Stimulated activated CD8-positive, alpha-beta memory T cell treated with anti-CD3 and anti-CD28 coated beads, Interleukin-15, amount 100 ng/mL, for 48 hours (primary cell): Measurements from ENCODE around the gene UQCC3.
A peak's percentile ranks its signal among the peaks of the same experiment; 100 is the strongest.
"Not testable (repeated sequence)": the region's sequence is repeated elsewhere in the genome, so short reads cannot be mapped to it uniquely, and the experiment has no call there.

Experiments used
- DNase-seq, 2 donors: peaks; one replicate each; pipeline ENCODE4 v3.0.0-alpha.2; 2020; ENCODE audit warnings: low read depth in 2 of 2

The UQCC3 gene

DNA sequence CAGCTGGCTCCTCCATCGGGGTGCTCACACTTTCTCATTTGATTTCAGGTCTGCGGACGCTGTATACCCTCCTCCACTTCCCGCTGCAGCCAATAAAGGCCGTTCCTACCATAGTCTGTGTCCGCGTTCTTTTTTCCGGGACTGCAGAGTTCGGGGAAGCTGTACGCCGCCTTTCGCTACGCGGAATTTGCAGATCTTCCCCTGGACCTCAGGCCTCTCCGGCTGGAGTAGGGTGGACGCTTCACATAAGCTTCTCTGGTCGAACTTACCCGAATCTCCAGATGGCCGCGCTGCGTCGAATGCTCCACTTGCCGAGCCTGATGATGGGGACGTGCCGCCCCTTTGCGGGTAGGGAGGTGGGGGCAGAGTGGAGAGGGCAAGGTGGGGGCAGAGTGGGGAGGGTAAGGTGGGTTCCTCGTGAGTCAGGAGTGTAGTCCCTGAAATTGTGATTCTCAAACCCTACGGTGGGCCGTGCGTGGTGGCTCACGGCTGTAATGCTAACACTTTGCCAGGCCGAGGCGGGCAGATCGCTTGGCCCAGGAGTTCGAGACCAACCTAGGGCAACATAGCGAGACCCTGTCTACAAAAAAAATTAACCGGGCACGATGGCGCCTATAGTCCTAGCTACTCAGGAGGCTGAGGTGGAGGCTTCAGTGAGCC lies 5.7 kb upstream of the UQCC3 start:
- peak in 1 of 2 donors; percentile 53 for DNase-seq

DNA sequence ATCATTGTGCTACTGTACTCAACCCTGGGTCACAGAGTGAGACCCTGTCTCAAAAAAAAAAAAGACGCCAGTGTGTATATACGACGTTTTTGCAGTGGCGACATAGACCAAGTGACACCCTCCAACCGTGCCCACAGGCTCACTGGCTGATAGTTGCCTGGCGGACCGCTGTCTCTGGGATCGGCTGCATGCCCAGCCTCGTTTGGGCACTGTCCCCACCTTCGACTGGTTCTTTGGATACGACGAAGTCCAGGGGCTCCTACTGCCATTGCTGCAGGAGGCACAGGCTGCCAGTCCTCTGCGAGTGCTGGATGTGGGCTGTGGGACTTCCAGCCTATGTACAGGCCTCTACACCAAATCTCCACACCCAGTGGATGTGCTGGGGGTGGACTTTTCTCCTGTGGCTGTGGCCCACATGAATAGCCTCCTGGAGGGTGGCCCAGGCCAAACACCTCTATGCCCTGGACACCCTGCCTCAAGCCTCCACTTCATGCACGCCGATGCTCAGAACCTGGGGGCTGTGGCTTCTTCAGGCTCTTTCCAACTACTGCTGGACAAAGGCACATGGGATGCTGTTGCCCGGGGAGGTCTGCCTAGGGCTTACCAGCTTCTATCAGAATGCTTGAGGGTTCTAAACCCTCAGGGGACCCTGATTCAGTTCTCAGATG lies 5.1 kb upstream of the UQCC3 start:
- DNase-seq = no peak

DNA sequence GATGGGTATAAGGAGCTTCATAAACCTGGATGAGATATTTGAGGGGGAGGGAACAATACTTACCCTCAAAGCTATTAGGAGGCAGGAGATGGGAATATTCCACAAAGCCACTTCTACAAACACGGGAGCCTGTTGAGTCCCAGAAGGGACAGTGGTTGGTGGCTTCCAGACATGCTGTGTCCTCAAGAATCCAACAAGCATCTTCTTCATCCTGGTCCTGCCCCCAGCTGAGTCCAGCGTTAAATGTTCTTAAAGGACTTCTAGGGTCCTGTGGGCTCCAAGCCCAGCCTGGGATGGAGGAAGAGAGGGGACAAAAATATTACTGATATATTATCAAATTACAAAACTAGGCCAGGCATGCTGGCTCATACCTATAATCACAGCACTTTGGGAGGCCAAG lies 4.0 kb upstream of the UQCC3 start:
- DNase-seq = no peak

DNA sequence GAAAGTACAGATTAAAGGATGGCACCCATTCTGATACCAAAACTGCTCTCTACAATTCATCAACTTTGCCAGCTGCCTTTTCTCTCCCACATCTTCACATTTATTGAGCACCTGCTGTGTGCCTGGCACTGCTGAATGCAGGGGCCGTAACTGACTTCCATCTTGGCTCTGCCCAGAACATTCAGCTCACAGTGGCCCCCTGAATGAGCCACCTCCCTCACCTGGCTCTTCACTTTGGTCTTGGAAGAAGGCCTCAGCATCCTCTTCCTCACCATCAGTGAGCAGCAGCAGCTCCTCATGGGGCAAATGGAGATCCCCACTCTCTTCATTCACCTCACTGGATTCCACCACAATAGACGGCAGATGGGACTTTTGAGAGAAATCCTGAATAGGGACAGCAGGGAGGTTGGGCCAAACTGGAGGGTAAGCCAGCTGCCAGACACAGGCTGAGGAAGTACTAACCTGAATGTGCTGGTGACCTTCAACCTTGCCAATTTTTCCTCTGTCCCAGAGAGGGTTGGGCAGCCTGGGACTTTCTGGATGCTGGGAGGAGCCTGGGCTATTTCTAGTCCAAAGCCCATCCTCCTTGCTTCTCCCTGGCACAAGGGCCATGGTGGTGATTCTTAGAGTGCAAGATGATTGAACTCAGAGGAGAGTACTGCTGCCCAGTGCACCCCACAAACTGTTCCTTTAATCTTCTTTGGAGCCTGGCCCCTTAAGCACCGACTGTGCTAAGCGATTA lies 1.9 kb upstream of the UQCC3 start:
- DNase-seq = no peak

DNA sequence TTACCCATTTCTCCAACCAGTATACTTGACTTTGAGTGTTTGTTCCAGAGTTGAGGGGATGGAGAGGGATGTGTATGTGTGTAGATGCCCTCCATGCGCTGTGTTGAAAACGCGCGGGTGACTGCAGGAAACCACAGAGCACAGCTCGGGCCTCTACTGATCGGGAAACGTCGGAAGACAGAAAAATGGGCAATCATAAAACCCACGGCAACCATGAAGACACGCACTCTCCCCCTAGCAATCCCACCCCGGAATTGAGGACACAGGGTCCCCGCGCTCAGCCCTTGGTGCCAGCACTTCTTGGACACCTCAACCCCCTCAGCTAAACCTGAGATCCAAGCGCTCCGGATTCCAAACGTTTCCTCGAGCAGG lies 251 bp upstream of the UQCC3 start:
- DNase-seq = no peak

DNA sequence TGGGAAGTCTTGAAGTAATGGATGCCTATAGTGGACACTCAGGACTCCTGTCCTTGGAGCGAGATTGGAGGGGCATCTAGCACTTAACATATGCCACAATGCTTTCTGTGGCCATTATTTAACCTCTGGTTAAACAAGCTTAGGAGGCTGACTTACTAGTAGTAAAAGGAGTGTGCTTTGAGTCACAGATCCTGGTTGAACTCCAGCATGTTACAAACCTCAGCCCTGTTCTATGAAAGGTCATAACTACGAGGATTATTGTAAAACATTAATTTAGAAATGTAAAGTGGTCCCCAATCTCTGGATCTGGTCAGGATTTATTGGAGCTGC lies 1.7 kb downstream of the UQCC3 start:
- DNase-seq = no peak

DNA sequence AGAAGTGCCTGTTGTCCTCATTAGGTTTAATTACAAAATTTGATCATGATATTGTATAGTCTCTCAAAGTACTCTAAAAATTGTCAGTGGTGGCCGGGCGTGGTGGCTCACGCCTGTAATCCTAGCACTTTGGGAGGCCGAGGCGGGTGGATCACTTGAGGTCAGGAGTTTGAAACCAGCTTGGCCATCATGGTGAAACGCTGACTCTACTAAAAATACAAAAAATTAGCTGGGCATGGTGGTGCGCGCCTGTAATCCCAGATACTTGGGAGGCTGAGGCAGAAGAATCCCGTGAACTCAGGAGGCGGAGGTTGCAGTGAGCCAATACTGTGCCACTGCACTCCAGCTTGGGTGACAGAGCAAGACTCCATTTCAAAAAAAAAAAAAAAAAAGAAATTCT lies 3.9 kb downstream of the UQCC3 start:
- not testable (repeated sequence) for DNase-seq

DNA sequence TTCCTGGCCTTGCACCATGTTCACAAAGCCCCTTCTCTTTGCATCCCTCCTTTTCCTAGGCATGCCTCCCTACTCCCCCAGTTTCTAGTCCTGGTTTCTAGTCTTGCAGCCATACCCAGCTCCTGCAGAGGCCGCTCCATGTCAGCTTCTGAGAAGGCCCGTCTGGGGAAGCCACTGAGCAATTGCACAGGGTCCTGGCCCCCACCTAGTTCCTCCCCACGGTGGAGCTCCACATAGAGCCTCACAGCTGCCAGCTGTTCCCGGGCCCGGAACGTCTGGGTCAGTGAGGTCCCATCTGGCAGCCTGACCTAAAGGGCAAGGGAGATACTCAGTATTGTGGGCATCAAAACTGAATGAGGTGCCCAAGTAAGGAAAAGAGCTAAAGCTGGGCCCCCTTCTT lies 5.2 kb downstream of the UQCC3 start:
- no peak for DNase-seq

DNA sequence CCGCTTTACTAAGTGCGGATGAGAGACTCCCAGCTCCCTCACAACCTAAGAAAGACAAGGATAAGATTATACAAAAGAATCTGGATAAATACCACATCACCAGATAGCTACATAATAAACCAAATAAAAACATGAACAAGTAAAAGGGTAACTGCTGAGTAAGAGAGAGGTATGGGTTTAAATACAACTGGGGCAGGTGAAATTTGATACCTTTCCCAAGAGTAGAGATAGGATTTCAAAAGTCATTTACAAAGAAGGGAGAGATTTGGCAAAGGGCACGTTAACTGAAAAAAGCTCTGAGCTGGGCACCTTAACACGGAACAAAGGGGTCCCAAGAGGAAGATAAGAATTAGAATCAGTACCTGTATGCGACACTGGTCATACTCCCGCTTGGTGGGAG lies 5.7 kb downstream of the UQCC3 start:
- DNase-seq = no peak

DNA sequence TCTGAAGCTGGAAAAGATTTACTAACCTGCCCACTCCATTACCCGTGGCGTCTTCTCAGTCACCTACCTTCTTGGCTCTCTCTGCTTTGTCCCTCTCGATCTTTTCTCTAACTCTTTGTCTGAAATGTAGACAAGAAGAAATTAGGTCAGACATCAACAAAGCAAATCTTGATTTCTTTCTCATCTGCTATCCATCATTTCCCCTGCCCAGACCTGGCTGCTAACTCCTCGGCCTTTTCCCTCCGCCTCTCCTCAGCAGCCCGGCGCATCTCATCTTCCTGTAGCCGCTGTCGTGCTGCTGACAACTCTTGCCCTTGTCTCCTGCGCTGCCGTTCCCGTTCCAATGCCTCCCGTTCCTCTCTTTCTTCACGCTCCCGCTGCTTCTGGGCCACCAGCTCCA lies 6.2 kb downstream of the UQCC3 start:
- DNase-seq = no peak

DNA sequence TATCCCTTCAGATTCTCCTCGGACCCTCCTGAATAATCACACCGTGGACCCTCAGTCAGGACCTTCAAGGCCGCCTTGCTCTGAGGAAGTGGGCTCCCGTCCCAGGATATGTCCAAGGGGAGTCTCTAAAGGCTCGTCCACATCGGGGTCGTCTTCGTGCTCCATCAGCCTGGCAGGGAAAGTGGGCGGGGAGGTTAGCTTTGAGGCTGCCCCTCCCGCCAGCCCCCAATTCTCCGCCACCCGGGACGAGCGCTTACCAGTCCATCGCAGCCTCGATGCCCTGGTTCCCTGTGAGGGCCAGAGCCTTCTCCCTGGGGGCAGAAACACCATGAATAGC lies 6.9 kb downstream of the UQCC3 start:
- no peak for DNase-seq

DNA sequence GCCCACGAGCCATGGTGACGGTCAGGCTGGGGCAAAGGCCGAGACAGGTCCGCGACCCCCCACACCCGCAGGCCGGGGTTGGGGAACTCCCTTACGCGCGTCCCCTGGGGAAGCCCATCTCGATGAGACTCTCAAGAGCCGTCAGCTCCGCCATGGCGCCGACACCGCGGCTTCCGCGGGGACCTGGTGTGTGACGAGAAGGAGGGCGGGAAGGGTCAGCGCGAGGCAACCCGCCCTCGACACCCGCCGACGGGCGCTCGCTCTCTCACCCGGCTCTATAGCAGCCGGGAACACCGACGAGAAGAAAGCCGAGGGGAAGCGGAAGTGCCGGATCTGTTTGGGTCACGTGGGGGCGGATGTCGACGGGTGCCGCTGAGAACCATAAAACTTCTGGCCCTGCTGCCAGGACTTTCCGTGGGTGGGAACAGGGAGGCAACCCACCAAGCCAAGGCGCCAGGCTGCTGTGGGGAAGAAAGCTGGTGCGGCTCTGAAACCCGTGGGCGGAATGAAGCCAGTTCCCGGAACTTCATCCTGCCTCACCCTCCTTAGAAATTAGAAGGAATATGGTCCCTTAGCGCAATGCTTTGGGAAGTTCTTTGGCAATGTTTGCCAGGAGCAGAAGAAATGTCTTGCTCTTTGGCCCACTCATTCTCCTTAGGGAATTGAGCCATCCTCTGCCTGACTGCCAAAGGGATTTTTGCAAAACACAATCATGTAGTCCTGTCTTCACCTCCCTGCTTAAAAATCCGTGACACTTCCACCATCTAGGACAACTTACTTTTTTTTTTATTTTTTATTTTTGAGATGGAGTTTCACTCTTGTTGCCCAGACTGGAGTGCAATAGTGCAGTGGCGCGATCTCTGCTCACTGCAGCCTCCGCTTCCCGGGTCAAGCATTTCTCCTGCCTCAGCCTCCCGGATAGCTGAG lies 7.6 kb downstream of the UQCC3 start, which contains the start of gene UBXN1:
Gene UBXN1 (minus strand): TSS at position 304 of the 927 bp plus-strand sequence. CDS start 150 bp downstream, at position 154.
- peak; percentile 83 to 86 for DNase-seq

DNA sequence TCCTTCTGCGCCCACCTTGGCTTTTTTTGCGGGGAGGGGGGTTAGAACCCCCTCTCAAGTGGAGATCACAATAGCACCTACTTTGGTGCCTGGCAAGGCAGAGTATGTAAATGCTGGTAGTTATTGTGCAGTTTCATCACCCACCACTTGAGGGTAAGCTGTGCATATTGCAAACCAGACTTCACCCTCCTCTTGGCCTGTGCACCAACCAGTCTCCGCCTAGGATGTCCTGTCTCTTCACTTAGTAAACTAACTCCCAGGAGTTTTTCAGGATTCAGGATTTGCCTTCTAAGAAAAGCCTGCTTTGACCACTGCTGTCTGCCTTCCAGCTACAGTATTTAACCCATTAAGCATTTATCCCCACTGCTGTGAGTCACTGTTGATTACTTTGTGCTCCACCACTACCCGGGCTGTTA lies 9.4 kb downstream of the UQCC3 start:
- no peak for DNase-seq

DNA sequence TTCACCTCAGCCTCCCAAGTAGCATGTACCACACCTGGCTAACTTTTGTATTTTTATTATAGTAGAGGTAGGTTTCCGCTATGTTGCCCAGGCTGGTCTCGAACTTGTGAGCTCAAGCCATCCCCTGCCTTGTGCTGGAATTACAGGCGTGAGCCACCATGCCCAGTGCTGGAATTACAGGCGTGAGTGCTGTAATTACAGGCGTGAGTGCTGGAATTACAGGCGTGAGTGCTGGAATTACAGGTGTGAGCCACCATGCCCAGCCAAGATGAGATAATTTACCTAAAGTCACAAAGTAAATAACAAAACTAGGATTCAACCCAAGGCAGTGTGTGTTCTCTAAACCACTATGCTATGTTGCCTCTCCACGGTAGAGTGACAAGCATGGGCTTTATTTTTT lies 11.0 kb downstream of the UQCC3 start:
- no peak for DNase-seq

DNA sequence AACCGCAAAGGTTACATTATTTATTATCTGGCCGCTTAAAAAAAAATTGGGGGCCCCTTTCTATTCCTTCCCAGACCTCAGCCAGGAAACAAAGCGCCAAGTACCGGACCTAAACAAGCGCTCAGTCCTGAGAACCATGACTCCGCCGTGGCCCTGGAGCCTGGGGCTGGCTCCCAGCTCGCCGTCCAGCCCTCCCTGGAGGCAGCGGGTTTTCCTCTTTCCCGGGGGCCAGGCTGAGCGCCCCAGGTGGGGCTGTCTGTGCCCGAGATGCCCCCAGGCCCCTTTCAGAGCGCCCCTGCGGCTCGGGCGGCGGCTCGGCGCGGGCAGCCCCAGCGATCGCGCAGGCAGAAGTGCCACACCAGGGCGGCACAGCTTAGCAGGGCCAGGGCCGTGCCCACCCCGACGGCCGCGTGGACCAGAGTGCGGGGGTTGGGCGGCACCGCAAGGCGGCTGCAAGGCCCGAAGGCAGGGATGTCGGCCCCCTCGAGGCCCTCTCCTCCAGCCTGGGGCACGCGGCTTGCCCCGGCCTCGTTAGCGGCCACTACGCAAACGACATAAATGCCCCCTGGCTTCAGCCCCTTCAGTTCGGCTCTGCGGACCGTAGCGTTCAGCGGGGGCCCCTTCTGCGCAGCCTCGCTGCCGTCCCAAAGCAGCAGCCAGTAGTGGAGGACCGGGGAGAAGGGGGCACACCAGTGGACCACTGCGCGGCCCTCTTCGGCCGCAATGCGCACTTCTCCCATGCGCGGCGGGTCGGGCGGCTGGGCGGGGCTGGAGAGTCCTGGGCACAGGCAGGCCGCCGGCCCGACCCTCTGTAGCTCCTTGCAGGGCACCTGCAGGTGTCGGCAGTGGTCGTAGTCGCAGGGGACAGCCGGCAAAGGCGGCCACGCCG lies 16.3 kb downstream of the UQCC3 start:
- no peak for DNase-seq

DNA sequence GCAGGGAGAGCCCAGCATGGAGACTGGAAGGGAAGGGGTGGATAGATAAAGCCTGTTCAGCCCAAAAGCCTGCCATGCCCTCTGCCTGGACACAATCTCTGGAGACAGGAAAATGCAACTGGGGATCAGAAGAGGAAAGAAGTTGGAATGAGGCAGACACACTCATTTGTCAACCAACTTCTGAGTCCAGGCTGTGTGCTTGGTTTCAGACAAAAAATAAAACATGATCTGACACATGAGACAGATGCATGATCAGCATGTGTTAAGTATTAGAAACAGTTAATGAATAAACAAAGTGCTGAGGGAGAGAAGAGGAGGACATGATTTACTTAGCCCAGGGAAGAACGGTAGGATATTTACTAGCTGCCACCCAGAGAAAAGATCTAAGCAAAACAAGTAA lies 17.0 kb downstream of the UQCC3 start:
- DNase-seq = no peak

DNA sequence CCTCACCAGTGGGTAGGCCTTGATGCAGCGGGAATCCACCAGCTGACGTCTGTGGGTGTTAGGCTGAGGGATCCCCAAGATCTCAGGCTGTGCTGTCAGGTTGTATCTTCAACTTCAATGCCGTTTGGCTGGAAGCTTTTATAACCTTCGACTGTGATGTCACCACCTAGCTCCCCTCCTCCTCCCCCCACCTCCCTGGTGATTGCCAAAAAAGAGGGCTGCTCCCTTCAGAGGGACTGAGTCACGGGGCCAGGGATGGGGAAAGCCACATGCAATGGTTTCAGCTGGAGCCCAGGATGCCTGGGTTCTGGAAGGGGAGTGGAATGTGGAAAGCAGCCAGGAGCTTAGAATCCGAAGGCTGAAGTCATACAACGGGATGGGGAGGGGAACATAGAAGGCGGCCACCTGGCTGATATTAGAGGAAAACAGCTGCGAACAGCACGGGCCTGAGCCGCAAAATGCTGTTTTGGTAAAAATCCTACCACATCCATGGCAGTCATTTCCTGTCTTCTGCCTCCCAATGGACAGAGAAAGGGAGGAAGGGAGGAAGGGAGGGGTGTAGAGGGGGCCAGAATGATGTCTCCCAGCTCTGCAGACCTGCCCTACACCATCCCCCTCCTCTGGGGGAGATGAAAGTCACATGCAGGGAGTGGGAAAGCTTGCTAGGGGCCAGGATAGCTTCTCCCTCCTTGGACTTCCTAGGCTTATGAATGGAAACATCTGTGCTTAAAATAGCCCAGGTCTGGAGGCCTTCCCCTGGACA lies 18.1 kb downstream of the UQCC3 start, which contains the start of gene LRRN4CL:
Gene LRRN4CL (minus strand): TSS at position 110 of the 763 bp plus-strand sequence. CDS start 1,022 bp downstream, outside the sequence.
- DNase-seq = no peak

DNA sequence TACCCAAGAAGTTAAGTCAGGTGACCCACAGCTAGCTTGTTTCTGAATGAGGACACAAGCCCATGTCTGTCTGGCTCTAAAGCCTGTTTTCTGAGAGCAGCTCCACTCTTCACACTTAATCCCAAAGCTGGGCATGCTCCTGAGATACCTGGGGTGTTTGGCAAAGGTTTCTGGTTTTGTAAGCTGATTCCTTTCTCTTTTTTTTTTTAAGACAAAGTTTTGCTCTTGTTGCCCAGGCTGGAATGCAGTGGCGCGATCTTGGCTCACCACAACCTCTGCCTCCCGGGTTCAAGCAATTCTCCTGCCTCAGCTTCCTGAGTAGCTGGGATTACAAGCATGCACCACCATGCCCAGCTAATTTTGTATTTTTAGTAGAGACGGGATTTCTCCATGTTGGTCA lies 22.2 kb downstream of the UQCC3 start:
- DNase-seq = not testable (repeated sequence)

DNA sequence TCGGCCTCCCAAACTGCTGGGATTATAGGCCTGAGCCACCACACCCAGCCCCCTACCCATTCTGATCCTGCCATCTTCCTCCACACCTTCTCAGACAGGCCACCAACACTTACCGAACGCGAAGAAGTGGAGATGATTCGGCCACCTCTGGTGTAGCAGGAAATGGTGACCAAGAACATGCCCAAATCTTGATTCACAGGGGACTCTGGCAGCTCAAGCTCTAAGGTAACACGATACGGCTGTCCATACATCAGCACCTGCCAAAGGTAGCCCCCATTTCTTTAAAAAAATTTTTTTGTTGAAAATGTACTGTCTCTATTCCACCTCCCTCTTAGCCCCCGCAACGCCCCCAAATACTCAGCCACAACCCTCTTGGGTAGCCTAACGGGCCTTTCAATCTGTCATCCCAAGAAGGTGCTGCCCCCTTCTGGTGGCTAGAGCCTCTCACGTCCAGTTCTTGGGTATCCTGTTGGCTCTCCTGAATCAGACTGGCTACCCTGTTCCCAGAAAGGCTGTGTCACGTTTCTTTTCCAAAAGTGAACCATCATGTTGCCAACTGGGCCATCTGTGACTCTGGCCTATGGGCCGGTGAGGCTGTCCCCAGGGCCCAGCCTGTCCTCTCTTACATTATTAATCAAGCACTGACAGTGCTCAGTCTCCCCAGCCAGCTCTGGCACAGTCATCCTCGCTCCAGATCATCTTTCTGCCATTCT lies 23.1 kb downstream of the UQCC3 start:
- no peak for DNase-seq

DNA sequence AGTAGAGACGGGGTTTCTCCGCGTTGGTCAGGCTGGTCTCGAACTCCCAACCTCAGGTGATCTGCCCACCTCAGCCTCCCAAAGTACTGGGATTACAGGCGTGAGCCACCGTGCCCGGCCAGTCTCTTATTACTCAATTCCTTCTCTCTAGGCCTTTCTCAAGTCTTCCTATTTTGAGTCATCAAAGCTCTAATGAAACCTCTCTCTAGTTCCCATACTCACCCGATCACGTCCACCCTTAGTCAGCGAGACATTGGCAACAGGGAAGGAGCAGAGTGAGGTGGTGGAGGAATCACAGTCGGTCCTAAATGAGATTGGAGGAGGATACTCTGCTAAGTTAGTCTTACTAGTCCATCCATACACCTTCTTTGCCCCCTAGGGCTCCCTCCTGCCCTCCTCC lies 30.8 kb downstream of the UQCC3 start:
- DNase-seq = no peak
